GM19397 (cell line): ENCODE results near the gene ARID5B.

Source experiments
- ATAC-seq: cut with Tn5 transposase; IDR thresholded peaks from one replicate; pipeline ENCODE4 v1.9.1; 2021; ENCODE audit warnings: mild to moderate bottlenecking, moderate library complexity; ENCODE audit not compliant: unreplicated experiment

The ARID5B gene

DNA sequence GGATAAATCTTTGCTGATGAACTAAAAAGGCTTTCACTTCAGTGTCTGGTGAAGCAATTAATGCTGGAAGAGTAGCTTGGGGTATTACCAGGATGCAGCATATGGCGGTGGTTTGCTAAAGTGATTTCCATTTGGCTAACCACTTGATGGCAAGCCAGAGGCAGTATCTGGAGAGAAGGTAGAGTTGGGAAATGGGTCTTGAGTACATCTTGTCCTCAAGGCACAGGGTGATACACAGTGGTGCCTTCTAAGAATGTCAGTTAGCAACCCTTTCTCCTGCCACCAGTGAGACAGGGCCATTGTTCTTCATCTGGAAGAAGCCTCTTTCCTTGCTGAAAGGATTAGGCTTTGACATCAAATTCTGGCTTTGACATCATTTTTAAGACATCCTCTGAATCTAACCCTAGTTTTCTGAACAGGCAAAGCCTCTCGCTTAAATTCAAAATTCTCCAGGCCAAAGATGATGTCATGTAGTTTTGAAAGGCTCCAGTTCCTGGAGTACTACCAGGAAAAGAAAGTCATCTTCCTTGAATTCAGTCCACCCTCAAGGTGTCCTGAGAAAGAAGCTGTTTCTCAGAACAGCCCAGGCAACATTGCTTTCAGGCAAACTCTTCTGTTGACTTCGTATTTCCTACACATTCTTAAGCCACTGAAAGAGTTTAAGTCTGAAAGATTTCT lies 162.4 kb downstream of the ARID5B start:
- ATAC-seq: no peak

DNA sequence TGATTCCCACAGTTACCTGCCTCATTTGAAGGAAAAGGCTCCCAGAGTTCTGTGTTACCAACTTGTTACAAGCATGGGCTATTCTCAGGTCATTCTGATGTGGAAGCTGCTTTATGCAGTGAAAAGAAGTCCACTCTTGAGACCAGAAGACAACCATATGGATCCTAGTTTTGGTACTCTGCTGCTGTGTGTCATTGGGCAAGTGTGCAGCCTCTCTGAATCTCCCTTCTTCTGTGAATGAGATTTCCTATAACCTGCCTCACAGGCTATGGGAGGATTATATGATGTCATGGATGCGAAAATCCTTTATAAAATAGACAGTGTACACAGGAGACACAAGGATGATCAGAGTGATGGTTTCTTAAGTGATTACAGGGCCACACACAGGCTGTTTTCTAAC lies 166.1 kb downstream of the ARID5B start:
- ATAC-seq: no peak

GRCh38 chr10:62068464-62068863 lies 167.0 kb downstream of the ARID5B start:
- ATAC-seq: no peak

DNA sequence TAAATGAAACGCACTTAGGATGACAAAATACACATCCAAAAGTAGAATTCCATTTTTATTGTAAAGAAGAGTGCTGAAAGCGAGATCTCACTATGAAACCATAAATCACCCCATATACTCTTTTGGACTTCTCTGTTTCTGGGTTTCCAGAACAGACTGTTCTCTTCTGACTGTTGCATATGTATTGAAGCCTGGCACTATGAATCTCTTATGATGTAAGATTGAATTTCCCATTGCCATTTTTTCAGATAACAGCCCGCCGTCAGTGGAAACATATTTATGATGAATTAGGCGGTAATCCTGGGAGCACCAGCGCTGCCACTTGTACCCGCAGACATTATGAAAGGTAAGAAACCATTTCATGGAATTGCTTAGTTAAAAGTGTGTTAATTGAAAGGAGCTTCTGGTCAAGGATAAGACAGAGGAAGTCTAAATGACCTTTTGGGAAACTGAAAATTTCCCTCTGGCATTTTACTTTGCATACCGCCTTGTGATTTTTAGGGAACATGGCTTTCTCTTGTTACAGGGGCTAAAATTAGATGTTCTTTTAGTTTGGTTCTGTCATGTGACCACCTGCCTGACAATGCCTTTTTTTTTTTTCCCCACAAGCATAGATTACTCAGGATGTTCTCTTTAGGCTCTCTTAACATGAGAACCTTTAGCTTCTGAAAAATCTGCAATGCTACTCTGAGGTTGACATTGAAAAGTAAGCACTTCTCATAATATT lies 168.1 kb downstream of the ARID5B start:
- ATAC-seq: no peak

GRCh38 chr10:62071846-62072281 lies 170.4 kb downstream of the ARID5B start:
- no peak for ATAC-seq

DNA sequence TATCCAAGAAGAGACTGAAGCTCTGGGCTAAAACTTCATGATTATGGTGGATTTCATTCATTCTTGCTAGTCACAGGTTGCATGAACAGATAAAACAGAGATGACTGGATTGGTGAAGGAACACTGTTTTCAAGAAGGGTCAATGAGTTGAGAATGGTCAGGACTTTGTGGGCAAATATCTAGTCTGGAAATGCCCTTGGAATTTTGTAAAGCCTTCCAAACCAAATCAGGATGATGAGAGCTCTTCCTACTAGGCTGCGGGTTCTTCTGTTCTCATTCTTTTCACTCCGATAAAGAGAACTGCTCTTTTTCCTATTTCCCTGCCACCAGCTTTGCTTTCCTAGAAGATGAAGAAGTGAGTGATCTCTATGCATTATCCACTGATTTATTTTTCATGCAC lies 171.4 kb downstream of the ARID5B start:
- ATAC-seq: no peak

GRCh38 chr10:62073429-62073828 lies 171.9 kb downstream of the ARID5B start:
- ATAC-seq: no peak

GRCh38 chr10:62075414-62075813 lies 173.9 kb downstream of the ARID5B start:
- ATAC-seq: no peak

DNA sequence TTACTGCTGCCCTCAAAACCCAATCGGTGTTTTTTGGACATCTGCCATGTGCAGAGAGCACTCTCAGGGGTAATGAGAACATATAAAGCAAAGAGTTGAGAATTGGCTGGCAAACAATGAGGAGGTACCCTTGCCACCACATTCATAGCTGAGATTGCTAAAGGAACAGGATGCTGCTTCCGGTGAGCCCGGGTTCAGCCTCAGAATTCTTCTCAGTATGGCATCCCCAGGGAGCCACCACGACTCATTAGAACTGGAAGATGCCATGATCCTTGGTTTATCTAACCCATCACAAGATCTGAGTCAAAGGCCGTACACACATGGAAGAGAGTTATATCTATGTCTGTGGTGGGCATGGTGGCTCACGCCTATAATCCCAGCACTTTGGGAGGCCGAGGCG lies 174.4 kb downstream of the ARID5B start:
- no peak for ATAC-seq

GRCh38 chr10:62076891-62077290 lies 175.4 kb downstream of the ARID5B start:
- ATAC-seq: no peak

GRCh38 chr10:62077330-62078015 lies 176.0 kb downstream of the ARID5B start:
- ATAC-seq: no peak

DNA sequence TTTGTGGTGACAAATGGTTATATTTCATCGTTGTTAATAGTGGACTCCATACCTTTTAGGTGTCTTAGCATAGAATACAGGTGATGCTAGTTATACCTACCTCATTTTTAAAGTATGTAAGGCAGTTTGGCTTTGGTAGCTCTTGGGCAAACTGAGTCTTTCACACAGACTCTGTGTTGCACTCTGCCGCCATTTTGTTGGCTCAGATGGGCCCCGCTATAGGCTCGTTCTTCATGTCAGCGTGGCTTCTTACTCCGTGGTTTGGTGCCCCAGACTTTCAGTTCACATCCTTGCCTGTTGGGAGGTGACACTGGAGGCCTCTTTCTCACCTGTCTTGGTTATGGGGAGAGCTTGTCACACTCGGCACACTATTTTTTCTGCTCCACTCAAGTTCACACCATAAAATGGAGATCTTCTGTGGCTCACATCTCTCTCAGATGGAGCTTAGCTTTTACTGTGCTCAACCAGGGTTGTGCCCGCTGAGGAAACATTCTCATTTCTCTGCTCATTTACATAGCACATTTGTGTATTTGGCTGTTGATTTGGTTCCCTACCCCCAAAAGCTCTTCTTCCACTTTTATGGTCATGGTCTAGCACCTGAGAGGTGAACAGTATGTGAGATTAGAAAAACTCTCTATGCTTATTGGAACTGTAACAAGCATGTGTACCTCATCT lies 178.5 kb downstream of the ARID5B start:
- peak; percentile 78 for ATAC-seq

- ATAC-seq: no peak
Observed at GRCh38 chr10:62080905-62081304, 179.4 kb downstream of the ARID5B start.

GRCh38 chr10:62081341-62082270 lies 180.1 kb downstream of the ARID5B start:
- ATAC-seq: no peak

DNA sequence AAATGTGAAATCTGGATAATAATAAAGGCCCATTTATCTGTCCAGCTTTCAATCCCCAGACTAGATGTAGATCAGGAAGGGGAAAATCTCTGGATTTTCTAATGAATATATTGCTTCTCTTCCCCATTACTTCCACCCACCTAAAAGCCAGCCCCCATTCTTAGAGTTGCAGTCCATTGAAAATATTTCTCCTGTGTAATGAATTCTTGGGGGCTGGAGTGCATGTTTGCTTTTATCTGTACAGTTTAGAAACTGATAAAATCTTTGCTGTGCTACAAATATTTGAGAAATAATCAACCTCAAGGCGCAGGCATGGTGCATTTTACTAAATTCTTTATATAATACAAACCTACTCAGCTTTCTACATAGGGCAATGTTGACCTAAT lies 180.8 kb downstream of the ARID5B start:
- ATAC-seq: no peak

DNA sequence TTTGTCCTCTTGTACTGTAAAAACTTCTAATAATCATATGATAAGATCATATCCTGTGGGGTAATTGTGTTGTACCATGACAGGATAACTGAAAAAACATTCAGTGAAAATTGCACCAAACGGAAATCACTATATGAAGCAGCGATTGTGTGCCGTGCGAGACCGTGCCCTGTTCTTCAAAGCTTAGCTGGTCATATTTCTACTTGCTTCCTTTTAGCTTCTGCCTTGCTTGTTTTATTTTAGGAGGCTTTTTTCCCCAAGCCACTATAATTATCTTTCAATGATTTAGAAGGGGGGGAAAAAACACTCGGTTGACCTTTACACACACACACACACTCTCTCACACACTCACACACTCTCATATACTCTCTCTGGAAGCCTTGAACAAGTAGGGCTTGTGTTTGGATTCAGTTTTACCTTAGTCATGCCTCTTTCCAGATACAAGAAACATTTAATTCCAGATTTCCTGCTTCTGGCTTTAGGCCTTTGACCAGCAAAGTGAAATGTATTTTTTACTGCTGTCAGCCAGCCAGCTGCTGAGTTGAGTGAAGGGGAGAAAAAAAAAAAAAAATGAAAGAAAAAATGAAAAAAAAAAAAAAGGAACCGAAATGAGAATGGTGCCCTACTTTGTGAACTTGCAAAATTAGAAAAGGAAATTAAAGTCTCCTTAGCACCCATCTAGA lies 181.4 kb downstream of the ARID5B start:
- peak; percentile 31 for ATAC-seq

GRCh38 chr10:62083412-62084267 lies 182.1 kb downstream of the ARID5B start:
- no peak for ATAC-seq

GRCh38 chr10:62084451-62084850 lies 183.0 kb downstream of the ARID5B start:
- no peak for ATAC-seq

DNA sequence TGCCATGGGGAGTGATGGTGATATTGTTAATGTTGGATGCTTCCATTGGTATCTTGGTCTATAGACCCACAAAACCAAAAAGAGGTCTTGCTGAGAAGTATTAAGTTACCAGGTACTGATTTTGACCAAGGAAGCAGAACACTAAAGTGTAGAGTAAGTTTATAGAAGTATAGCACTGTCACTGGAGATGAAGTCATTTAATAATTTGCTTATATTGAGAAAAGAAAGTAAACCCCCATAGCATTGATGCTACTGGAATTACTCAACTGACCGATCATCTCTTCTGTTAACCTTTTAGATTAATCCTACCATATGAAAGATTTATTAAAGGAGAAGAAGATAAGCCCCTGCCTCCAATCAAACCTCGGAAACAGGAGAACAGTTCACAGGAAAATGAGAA lies 183.9 kb downstream of the ARID5B start:
- no peak for ATAC-seq
